GM12878 (cell line): ENCODE data around the gene CPNE9. TPM values are rescaled to one million over a fixed set of nuclear protein-coding genes. Genes with fewer than 3 reads are reported as not detected.

ENCODE experiments used
- ATAC-seq: fragments of 200-7000 bp; cut with Tn5 transposase; 3 replicates; pipeline ENCODE4 v1.9.1; 2020; ENCODE audit warnings: mild to moderate bottlenecking, moderate library complexity
- BruUV-seq: library from RNA; stranded (reverse); fragments of 400-500 nt; replicated peaks from 2 replicates; lab custom pipeline; 2021; lab: Mats Ljungman, UMichigan
- CTCF ChIA-PET: fragments of 300-600 bp; sonication (Branson Sonifier 250); formaldehyde crosslinking; extraction: SDS; loops from one replicate; lab custom pipeline; 2021; ENCODE audit warnings: inconsistent platforms; lab: Yijun Ruan, JAX
- POLR2A ChIA-PET: fragments of 350-600 bp; formaldehyde crosslinking; extraction: SDS; loops from one replicate; lab custom pipeline; 2021; ENCODE audit warnings: inconsistent platforms; lab: Charles Lee
- RAD21 ChIA-PET: fragments of 300-600 bp; sonication (Branson Sonifier 250); formaldehyde crosslinking; loops from one replicate; lab custom pipeline; 2023; ENCODE audit warnings: antibody characterized with exemption; ENCODE audit not compliant: unreplicated experiment; lab: Charles Lee
- SMC1A ChIA-PET: fragments of 300-600 bp; sonication (Branson Sonifier 250); formaldehyde crosslinking; loops from one replicate; lab custom pipeline; 2023; ENCODE audit not compliant: unreplicated experiment, uncharacterized antibody; lab: Charles Lee
- DNase-seq: peaks from one replicate; pipeline ENCODE4 v3.0.0-alpha.2; 2011; ENCODE audit warnings: low read depth, low spot score
- FAIRE-seq: peaks from 3 replicates; lab custom pipeline; 2011; peaks lifted over from hg19 to GRCh38; lab: Jason Lieb, UNC
- H2AFZ ChIP-seq: 2 replicates; pipeline ENCODE4 v1.6.0; 2011; ENCODE audit warnings: low read depth, low read length, control low read depth; ENCODE audit not compliant: control insufficient read depth
- H3K27ac ChIP-seq: 2 replicates; pipeline ENCODE4 v1.5.1; 2011; ENCODE audit warnings: control low read depth; ENCODE audit not compliant: control insufficient read depth, insufficient read depth
- H3K27me3 ChIP-seq, 2 experiments: replicated peaks in 1 of 2; 2 replicates each; pipeline versions ENCODE4 v1.6.0 to v1.6.1; 2011; ENCODE audit warnings: low read length in 1 of 2; ENCODE audit not compliant: control insufficient read depth in 2 of 2, insufficient read depth in 2 of 2
- H3K36me3 ChIP-seq, 2 experiments: 2 replicates each; pipeline ENCODE4 v1.5.1; 2011; ENCODE audit warnings: low read length in 1 of 2; ENCODE audit not compliant: control insufficient read depth in 2 of 2, insufficient read depth in 2 of 2
- H3K4me1 ChIP-seq: 2 replicates; pipeline ENCODE4 v1.6.1; 2011; ENCODE audit warnings: mild to moderate bottlenecking, low read length, moderate library complexity, mixed read lengths; ENCODE audit not compliant: control insufficient read depth, insufficient read depth
- H3K4me2 ChIP-seq: 2 replicates; pipeline ENCODE4 v1.6.0; 2011; ENCODE audit warnings: control low read depth; ENCODE audit not compliant: control insufficient read depth, insufficient read depth
- H3K4me3 ChIP-seq: fragments of 200-600 bp; sonication (generic); 2 replicates; pipeline ENCODE4 v1.5.1; 2016
- H3K79me2 ChIP-seq: 2 replicates; pipeline ENCODE4 v1.6.0; 2011; ENCODE audit warnings: low read length; ENCODE audit not compliant: control insufficient read depth, insufficient read depth
- H3K9ac ChIP-seq: 2 replicates; pipeline ENCODE4 v1.8.0; 2011; ENCODE audit warnings: low read length, control low read depth, mixed read lengths; ENCODE audit not compliant: control insufficient read depth, insufficient read depth
- H3K9me3 ChIP-seq: replicated peaks from 3 replicates; pipeline ENCODE4 v1.5.1; 2011; ENCODE audit warnings: mild to moderate bottlenecking, low read length; ENCODE audit not compliant: control insufficient read depth, insufficient read depth
- H4K20me1 ChIP-seq: 2 replicates; pipeline ENCODE4 v1.6.0; 2011; ENCODE audit not compliant: control insufficient read depth, insufficient read depth
- ASH2L ChIP-seq: fragments of 300-600, 200-600 bp; sonication (generic); IDR thresholded peaks from 2 replicates; pipeline ENCODE4 v1.6.1; 2017; ENCODE audit warnings: low read depth, mild to moderate bottlenecking, borderline replicate concordance
- CREM ChIP-seq: IDR thresholded peaks from 2 replicates; pipeline ENCODE4 v1.6.1; 2014; ENCODE audit warnings: antibody characterized with exemption, low read depth
- DPF2 ChIP-seq: fragments of 450-650 bp; IDR thresholded peaks from 2 replicates; pipeline ENCODE4 v1.6.1; 2017; ENCODE audit warnings: mild to moderate bottlenecking
- EP300 ChIP-seq, 2 experiments: fragments of 150-350 bp in 1 of 2; IDR thresholded peaks; 2 replicates each; pipeline ENCODE4 v1.6.1; 2011 to 2012; ENCODE audit warnings: low read depth in 2 of 2, low read length in 2 of 2, borderline replicate concordance in 1 of 2, improper control_type of control experiment in 1 of 2, inconsistent platforms in 1 of 2; ENCODE audit not compliant: control insufficient read depth in 1 of 2
- IKZF1 ChIP-seq: fragments of 450-650 bp; conservative IDR thresholded peaks from 2 replicates; pipeline ENCODE4 v1.6.1; 2017; ENCODE audit warnings: antibody characterized with exemption, mild to moderate bottlenecking
- IRF4 ChIP-seq: IDR thresholded peaks from 2 replicates; pipeline ENCODE4 v1.6.1; 2011; ENCODE audit warnings: low read depth, low read length
- NFYA ChIP-seq: IDR thresholded peaks from 2 replicates; pipeline ENCODE4 v1.6.1; 2011; ENCODE audit warnings: low read depth, mild to moderate bottlenecking, low read length, improper control_type of control experiment, borderline replicate concordance
- NR2C2 ChIP-seq: IDR thresholded peaks from 2 replicates; pipeline ENCODE4 v1.6.1; 2011; ENCODE audit warnings: borderline replicate concordance, low read depth; ENCODE audit not compliant: control insufficient read depth, insufficient read length
- NR2F1 ChIP-seq: fragments of 450-650 bp; conservative IDR thresholded peaks from 2 replicates; pipeline ENCODE4 v1.6.1; 2017; ENCODE audit warnings: mild to moderate bottlenecking
- NRF1 ChIP-seq: conservative IDR thresholded peaks from 2 replicates; pipeline ENCODE4 v1.6.1; 2011; ENCODE audit warnings: mild to moderate bottlenecking, low read depth, low read length, improper control_type of control experiment
- ZBED1 ChIP-seq: IDR thresholded peaks from 2 replicates; pipeline ENCODE4 v1.6.1; 2016; ENCODE audit warnings: borderline replicate concordance
- ZNF207 ChIP-seq: fragments of 450-650 bp; IDR thresholded peaks from 2 replicates; pipeline ENCODE4 v1.6.1; 2014; ENCODE audit warnings: antibody characterized with exemption, mild to moderate bottlenecking, borderline replicate concordance
- WGBS: methylation state at CpG from one replicate; pipeline ENCODE4 v1.1.6; 2016; ENCODE audit warnings: low lambda C conversion rate; ENCODE audit not compliant: insufficient replicate concordance, insufficient coverage; ENCODE audit errors: missing lambda C conversion rate; 5-methylcytosine and 5-hydroxymethylcytosine counted together
- in situ Hi-C: fragments of 300-500 bp; cut with MboI; formaldehyde crosslinking; loops from 9 replicates; pipeline ENCODE4 v1.14.3; 2018; ENCODE audit warnings: mixed read lengths
- intact Hi-C: fragments of 100-400 bp; cut with micrococcal nuclease; formaldehyde crosslinking; loops from one replicate; pipeline ENCODE4 v1.14.2; 2022; ENCODE audit not compliant: unreplicated experiment
- polyA plus RNA-seq, 11 experiments: library from polyadenylated mRNA; depleted of rRNA in 4 of 11; unstranded in 6 of 11; stranded (reverse) in 5 of 11; fragments of >200 nt; fragmentation: Nextera tagmentation in 4 of 11; fragmentation: Illumina TruSeq in 1 of 11; extraction: Ambion mirVana in 4 of 11; extraction: Trizol in 1 of 11; gene quantifications; 1 replicate in 1 of 11; 2 replicates in 10 of 11; pipeline versions ENCODE4 v1.2.1 to v1.2.3, GENCODE V29; 2011 to 2016; ENCODE audit warnings: inconsistent platforms in 2 of 11, missing spikeins in 2 of 11, low read depth in 1 of 11
- total RNA-seq, 4 experiments: library from RNA; depleted of rRNA in 3 of 4; stranded (reverse); fragments of >200 nt in 3 of 4; fragmentation: Illumina TruSeq in 1 of 4; extraction: Trizol in 1 of 4; gene quantifications; 2 replicates each; pipeline versions ENCODE4 v1.2.1 to v1.2.3, GENCODE V29; 2013 to 2021
- TF ChIP-seq, protein P1 (sequence below): IDR thresholded peaks from 2 replicates; pipeline ENCODE4 v1.6.1; 2012; ENCODE audit warnings: mild to moderate bottlenecking, low read depth, low read length
- TF ChIP-seq, protein P2 (sequence below): IDR thresholded peaks from 2 replicates; pipeline ENCODE4 v1.6.1; 2011; ENCODE audit warnings: low read depth, mild to moderate bottlenecking, low read length, moderate library complexity, borderline replicate concordance; ENCODE audit errors: extremely low read depth

The CPNE9 gene
- total and polyA plus RNA-seq, 10 of the 15 experiments (the other 5 are each of a cell fraction or from before 2014, with no cell fraction given): 0.02 to 0.12 (median 0.05) TPM; not detected in 7

DNA sequence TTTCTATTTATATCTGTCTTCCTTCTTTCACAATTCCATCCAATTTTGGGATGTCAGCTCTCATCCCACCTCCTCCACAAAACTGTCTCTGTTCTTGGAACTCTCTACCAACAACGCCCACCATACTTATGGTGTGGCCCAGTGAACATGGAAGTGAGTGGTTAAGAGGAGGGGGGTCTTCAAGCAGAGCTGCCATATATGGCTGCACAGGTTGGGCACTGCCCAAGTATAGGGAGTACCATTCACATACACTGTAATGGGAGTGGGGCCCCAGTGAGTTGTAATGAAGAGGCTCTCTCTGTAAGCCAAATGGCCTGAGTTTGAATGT lies 74.0 kb downstream of the CPNE9 start:
- FAIRE-seq (no peak), DNase-seq (no peak), ATAC-seq (no peak)
- no peaks in the 10 kb centered on the region for H3K27me3 ChIP-seq
- WGBS: 58% methylated on average over 1 of the region's 1 CpG
- ChIA-PET SMC1A (interaction anchor here (0.7 to 1.5 kb wide), 2 partner anchors 45 to 49 kb away, joined by 3 read pairs; no protein-coding TSS in a partner anchor), CTCF (interaction anchor here (1.1 to 2.1 kb wide), 2 partner anchors 13 to 274 kb away, joined by 6 to 8 read pairs; no protein-coding TSS in a partner anchor), RAD21 (no interaction called here), POLR2A (no interaction called here)
- H3K4me1 ChIP-seq: peaks cover 31% of the 10 kb centered on the region
- BruUV-seq: no TSS peak
- in situ Hi-C loops: no loop called here
- no peak overlapping the region for H3K4me3 ChIP-seq
- no peaks in the 10 kb centered on the region for H4K20me1 ChIP-seq
- intact Hi-C loops: no loop called here
- no peak overlapping the region for H3K27ac ChIP-seq
- H3K4me2 ChIP-seq: no peak overlapping the region
- H3K36me3 ChIP-seq: 0 out of 4 replicates have a peak, but pooled peaks cover 0 to 6% of the 10 kb centered on the region in 2 experiments
- H2AFZ ChIP-seq: no peak overlapping the region
- H3K9me3 ChIP-seq: no peaks in the 10 kb centered on the region
- no peak overlapping the region for H3K9ac ChIP-seq
- TF ChIP-seq NFYA (no peak), NR2C2 (no peak), ASH2L (no peak), IKZF1 (no peak), NR2F1 (no peak), IRF4 (no peak), ZBED1 (no peak), ZNF207 (no peak), EP300 (IDR thresholded peaks at IDR 0.05; ENCODE audit: borderline replicate concordance in 1 of 2, control insufficient read depth in 1 of 2, low read depth in 2 of 2, low read length in 2 of 2) (no peak), NRF1 (no peak), DPF2 (no peak), CREM (no peak)
- TF ChIP-seq, protein P1, sequence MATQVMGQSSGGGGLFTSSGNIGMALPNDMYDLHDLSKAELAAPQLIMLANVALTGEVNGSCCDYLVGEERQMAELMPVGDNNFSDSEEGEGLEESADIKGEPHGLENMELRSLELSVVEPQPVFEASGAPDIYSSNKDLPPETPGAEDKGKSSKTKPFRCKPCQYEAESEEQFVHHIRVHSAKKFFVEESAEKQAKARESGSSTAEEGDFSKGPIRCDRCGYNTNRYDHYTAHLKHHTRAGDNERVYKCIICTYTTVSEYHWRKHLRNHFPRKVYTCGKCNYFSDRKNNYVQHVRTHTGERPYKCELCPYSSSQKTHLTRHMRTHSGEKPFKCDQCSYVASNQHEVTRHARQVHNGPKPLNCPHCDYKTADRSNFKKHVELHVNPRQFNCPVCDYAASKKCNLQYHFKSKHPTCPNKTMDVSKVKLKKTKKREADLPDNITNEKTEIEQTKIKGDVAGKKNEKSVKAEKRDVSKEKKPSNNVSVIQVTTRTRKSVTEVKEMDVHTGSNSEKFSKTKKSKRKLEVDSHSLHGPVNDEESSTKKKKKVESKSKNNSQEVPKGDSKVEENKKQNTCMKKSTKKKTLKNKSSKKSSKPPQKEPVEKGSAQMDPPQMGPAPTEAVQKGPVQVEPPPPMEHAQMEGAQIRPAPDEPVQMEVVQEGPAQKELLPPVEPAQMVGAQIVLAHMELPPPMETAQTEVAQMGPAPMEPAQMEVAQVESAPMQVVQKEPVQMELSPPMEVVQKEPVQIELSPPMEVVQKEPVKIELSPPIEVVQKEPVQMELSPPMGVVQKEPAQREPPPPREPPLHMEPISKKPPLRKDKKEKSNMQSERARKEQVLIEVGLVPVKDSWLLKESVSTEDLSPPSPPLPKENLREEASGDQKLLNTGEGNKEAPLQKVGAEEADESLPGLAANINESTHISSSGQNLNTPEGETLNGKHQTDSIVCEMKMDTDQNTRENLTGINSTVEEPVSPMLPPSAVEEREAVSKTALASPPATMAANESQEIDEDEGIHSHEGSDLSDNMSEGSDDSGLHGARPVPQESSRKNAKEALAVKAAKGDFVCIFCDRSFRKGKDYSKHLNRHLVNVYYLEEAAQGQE: no peak
- TF ChIP-seq, protein P2, sequence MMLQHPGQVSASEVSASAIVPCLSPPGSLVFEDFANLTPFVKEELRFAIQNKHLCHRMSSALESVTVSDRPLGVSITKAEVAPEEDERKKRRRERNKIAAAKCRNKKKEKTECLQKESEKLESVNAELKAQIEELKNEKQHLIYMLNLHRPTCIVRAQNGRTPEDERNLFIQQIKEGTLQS: no peak
- no peaks in the 10 kb centered on the region for H3K79me2 ChIP-seq
